DND-41 (cell line): ENCODE measurements around the gene HOXD8.

ENCODE experiments used
- ATAC-seq: fragments of 200-7000 bp; cut with Tn5 transposase; 3 replicates; pipeline ENCODE4 v1.9.1; 2021; ENCODE audit warnings: low read depth; ENCODE audit not compliant: insufficient read depth
- DNase-seq: peaks from one replicate; pipeline ENCODE4 v3.0.0-alpha.2; 2020
- H2AFZ ChIP-seq: 2 replicates; pipeline ENCODE4 v1.6.0; 2012; ENCODE audit warnings: low read depth, low read length
- H3K27ac ChIP-seq: 2 replicates; pipeline ENCODE4 v1.5.1; 2012; ENCODE audit warnings: low read length, inconsistent platforms
- H3K27me3 ChIP-seq: fragments of 200-600 bp; sonication (generic); 2 replicates; pipeline ENCODE4 v1.6.0; 2012; ENCODE audit warnings: low read length, mild to moderate bottlenecking, inconsistent platforms; ENCODE audit not compliant: insufficient read depth, poor library complexity
- H3K36me3 ChIP-seq: 2 replicates; pipeline ENCODE4 v1.5.1; 2012; ENCODE audit warnings: low read length, inconsistent platforms; ENCODE audit not compliant: insufficient read depth
- H3K4me1 ChIP-seq: 2 replicates; pipeline ENCODE4 v1.5.1; 2012; ENCODE audit warnings: mild to moderate bottlenecking, low read length; ENCODE audit not compliant: insufficient read depth
- H3K4me2 ChIP-seq: 2 replicates; pipeline ENCODE4 v1.6.0; 2012; ENCODE audit warnings: mild to moderate bottlenecking, moderate library complexity, low read length, inconsistent platforms; ENCODE audit not compliant: insufficient read depth
- H3K4me3 ChIP-seq, 2 experiments: fragments of 200-600 bp in 1 of 2; shearing (Covaris generic) in 1 of 2; 2 replicates each; pipeline ENCODE4 v1.5.1; 2012 to 2016; ENCODE audit warnings: inconsistent platforms in 2 of 2, low read length in 2 of 2, mild to moderate bottlenecking in 2 of 2, low read depth in 1 of 2, moderate library complexity in 1 of 2
- H3K79me2 ChIP-seq: 2 replicates; pipeline ENCODE4 v1.6.0; 2012; ENCODE audit warnings: low read length, inconsistent platforms; ENCODE audit not compliant: insufficient read depth
- H3K9ac ChIP-seq: 2 replicates; pipeline ENCODE4 v1.6.0; 2012; ENCODE audit warnings: low read depth, mild to moderate bottlenecking, inconsistent platforms, low read length, moderate library complexity
- H3K9me3 ChIP-seq: 2 replicates; pipeline ENCODE4 v1.5.1; 2012; ENCODE audit warnings: low read length, moderate library complexity, mild to moderate bottlenecking, inconsistent platforms; ENCODE audit not compliant: insufficient read depth, severe bottlenecking
- H4K20me1 ChIP-seq: 2 replicates; pipeline ENCODE4 v1.6.0; 2012; ENCODE audit warnings: low read length; ENCODE audit not compliant: insufficient read depth
- EZH2 ChIP-seq: IDR thresholded peaks from 3 replicates; pipeline ENCODE4 v1.6.1; 2012; ENCODE audit warnings: borderline replicate concordance, low read depth, mild to moderate bottlenecking, moderate library complexity, low read length, inconsistent platforms; ENCODE audit not compliant: severe bottlenecking
- TF ChIP-seq, protein P1 (sequence below): IDR thresholded peaks from 2 replicates; pipeline ENCODE4 v1.5.1; 2012; ENCODE audit warnings: borderline replicate concordance, low read length, moderate library complexity, mild to moderate bottlenecking; ENCODE audit not compliant: poor library complexity, severe bottlenecking; ENCODE audit errors: extremely low read depth

HOXD8 gene

GRCh38 chr2:176174824-176175708, 45.6 kb downstream of the HOXD8 start:
- DNase-seq, result no peak

DNA sequence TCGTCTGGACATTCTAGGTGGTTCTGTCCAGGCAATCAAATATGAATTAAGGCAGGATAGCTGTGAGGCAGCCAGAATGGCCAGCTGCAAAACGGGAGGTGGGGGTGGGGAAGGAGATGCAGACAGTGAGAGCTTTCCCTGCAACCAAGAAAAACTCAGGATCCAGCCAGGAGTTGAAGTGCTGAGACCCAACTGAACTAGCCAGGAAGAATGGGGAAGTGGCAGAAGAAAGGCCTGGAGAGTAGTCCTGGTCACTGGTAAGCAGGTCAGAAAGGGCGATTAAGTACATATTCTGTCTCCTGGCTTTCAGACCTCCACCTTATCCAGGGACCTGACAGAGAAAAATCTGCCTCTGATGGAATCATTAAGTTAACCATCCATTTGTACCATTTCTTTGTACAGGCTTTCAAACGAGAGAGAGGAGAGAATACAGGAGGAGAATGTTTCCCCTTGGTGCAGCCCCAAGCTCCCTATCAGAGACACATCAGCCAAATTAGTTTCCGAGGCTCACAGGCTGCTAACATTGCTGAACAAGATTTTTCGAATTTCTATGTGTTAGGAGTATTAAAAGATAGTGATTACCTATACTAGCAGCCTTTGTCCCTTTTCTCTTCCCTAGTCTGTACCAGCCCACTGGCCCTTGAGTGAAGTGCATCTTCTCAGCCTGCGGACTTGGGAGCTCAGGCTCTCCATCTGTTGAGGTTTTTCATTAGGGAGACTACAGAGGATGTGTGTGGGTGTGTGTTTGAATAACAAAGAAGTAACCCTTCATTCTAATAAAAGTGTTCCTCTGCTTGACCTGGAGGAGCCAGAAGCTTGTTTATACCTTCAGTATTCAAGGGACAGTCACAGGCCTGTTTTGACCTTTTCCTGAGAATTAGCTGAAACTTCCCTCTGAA, 46.5 kb downstream of the HOXD8 start:
- no peak overlapping the region for H3K4me3 ChIP-seq
- DNase-seq (no peak), ATAC-seq (no peak)
- TF ChIP-seq, protein P1, sequence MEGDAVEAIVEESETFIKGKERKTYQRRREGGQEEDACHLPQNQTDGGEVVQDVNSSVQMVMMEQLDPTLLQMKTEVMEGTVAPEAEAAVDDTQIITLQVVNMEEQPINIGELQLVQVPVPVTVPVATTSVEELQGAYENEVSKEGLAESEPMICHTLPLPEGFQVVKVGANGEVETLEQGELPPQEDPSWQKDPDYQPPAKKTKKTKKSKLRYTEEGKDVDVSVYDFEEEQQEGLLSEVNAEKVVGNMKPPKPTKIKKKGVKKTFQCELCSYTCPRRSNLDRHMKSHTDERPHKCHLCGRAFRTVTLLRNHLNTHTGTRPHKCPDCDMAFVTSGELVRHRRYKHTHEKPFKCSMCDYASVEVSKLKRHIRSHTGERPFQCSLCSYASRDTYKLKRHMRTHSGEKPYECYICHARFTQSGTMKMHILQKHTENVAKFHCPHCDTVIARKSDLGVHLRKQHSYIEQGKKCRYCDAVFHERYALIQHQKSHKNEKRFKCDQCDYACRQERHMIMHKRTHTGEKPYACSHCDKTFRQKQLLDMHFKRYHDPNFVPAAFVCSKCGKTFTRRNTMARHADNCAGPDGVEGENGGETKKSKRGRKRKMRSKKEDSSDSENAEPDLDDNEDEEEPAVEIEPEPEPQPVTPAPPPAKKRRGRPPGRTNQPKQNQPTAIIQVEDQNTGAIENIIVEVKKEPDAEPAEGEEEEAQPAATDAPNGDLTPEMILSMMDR, result no peak
- no peak for TF ChIP-seq EZH2
- H3K4me1 ChIP-seq, result no peaks in the 10 kb centered on the region
- H3K9me3 ChIP-seq, result no peaks in the 10 kb centered on the region
- H3K79me2 ChIP-seq, result no peaks in the 10 kb centered on the region
- H2AFZ ChIP-seq, result no peak overlapping the region
- no peaks in the 10 kb centered on the region for H3K36me3 ChIP-seq
- no peak overlapping the region for H3K4me2 ChIP-seq
- H3K27ac ChIP-seq, result no peak overlapping the region
- H3K27me3 ChIP-seq, result peaks cover 24% of the 10 kb centered on the region
- no peaks in the 10 kb centered on the region for H4K20me1 ChIP-seq
- H3K9ac ChIP-seq, result no peak overlapping the region

More at GRCh38 chr2:176174824-176175708, 45.6 kb downstream of the HOXD8 start:
- peaks cover 24% of the 10 kb centered on the region for H3K27me3 ChIP-seq
- no peak overlapping the region for H2AFZ ChIP-seq
- TF ChIP-seq EZH2, result no peak
- TF ChIP-seq, protein P1, result no peak
- no peaks in the 10 kb centered on the region for H3K36me3 ChIP-seq
- ATAC-seq, result no peak
- H3K27ac ChIP-seq, result no peak overlapping the region
- no peak overlapping the region for H3K4me3 ChIP-seq
- H3K79me2 ChIP-seq, result no peaks in the 10 kb centered on the region
- no peaks in the 10 kb centered on the region for H3K9me3 ChIP-seq
- no peak overlapping the region for H3K4me2 ChIP-seq
- no peaks in the 10 kb centered on the region for H4K20me1 ChIP-seq
- H3K9ac ChIP-seq, result no peak overlapping the region
- no peaks in the 10 kb centered on the region for H3K4me1 ChIP-seq

DNA sequence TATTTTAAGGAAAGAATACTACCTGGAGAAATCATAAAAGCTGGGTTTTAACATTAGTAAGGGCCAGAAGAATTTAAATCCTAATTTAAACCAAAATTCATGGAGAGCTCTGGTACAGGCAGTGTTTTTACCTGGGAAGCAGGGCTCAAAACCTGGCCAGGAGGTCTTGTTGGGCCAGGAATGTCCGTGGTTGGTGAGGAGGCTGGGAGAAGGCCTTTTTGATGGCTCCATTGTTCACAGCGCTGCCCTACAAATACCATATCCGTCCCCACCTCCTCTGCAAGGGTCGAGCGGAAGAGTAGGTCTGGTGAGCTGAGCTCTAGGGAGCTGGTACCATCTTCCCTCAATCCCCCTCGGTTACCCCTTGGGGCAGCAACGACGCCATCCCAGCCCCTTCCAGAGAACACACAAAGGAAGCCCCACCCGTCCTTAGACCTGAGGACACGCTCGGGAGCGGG, 48.1 kb downstream of the HOXD8 start:
- TF ChIP-seq, protein P1, result no peak
- no peak for TF ChIP-seq EZH2
- Histone ChIP-seq H3K9ac (no peak overlapping the region), H3K4me1 (no peaks in the 10 kb centered on the region), H3K4me2 (no peak overlapping the region), H3K79me2 (no peaks in the 10 kb centered on the region), H3K27me3 (peaks cover 24% of the 10 kb centered on the region), H3K4me3 (no peak overlapping the region), H3K9me3 (no peaks in the 10 kb centered on the region), H3K36me3 (no peaks in the 10 kb centered on the region), H3K27ac (no peak overlapping the region), H4K20me1 (no peaks in the 10 kb centered on the region), H2AFZ (no peak overlapping the region)
- ATAC-seq, result no peak
- DNase-seq, result no peak
